ENCODE data around the gene CDKAL1. TPM values are rescaled to one million over a fixed set of nuclear protein-coding genes. Genes with fewer than 3 reads are reported as not detected.

Gene CDKAL1
- total RNA-seq, 2 experiments from 2014 or later, result 20.4 TPM

GRCh38 chr6:20696676-20697075 lies 162.4 kb downstream of the CDKAL1 start:
- intact Hi-C loops (cut with micrococcal nuclease), result no loop called here
- no peak overlapping the region for H3K4me3 Mint-ChIP-seq
- peaks cover 4% of the 10 kb centered on the region for H3K36me3 Mint-ChIP-seq (ENCODE audit: low read depth)
- no peaks in the 10 kb centered on the region for H3K27me3 Mint-ChIP-seq (ENCODE audit: low read depth)
- no peak for DNase-seq
- peaks cover 38% of the 10 kb centered on the region for H3K4me1 Mint-ChIP-seq (ENCODE audit: low read depth)
- H3K9me3 Mint-ChIP-seq, result no peaks in the 10 kb centered on the region
- CTCF ChIA-PET, result interaction anchor here (0.6 kb wide), 1 partner anchor 292 kb away, joined by 3 read pairs; no protein-coding TSS in a partner anchor
- no peak overlapping the region for H3K27ac Mint-ChIP-seq

GRCh38 chr6:20698675-20699074 lies 164.4 kb downstream of the CDKAL1 start:
- H3K4me3 Mint-ChIP-seq, result no peak overlapping the region
- CTCF ChIA-PET, result no interaction called here
- H3K27me3 Mint-ChIP-seq (ENCODE audit: low read depth), result no peaks in the 10 kb centered on the region
- no peaks in the 10 kb centered on the region for H3K9me3 Mint-ChIP-seq
- DNase-seq, result no peak
- peaks cover 39% of the 10 kb centered on the region for H3K4me1 Mint-ChIP-seq (ENCODE audit: low read depth)
- H3K27ac Mint-ChIP-seq, result no peak overlapping the region
- peaks cover 2% of the 10 kb centered on the region for H3K36me3 Mint-ChIP-seq (ENCODE audit: low read depth)
- intact Hi-C loops (cut with micrococcal nuclease), result no loop called here

- Mint-ChIP-seq H3K4me3 (no peak overlapping the region), H3K9me3 (no peaks in the 10 kb centered on the region), H3K27me3 (ENCODE audit: low read depth) (no peaks in the 10 kb centered on the region), H3K4me1 (ENCODE audit: low read depth) (peaks cover 42% of the 10 kb centered on the region), H3K36me3 (ENCODE audit: low read depth) (peaks cover 2% of the 10 kb centered on the region), H3K27ac (no peak overlapping the region)
- intact Hi-C loops (cut with micrococcal nuclease), result no loop called here
- no peak for DNase-seq
- CTCF ChIA-PET, result no interaction called here
These were observed 165.1 kb downstream of the CDKAL1 start for GRCh38 chr6:20699402-20699801.

- Mint-ChIP-seq H3K27ac (no peak overlapping the region), H3K4me3 (no peak overlapping the region), H3K4me1 (ENCODE audit: low read depth) (peaks cover 43% of the 10 kb centered on the region), H3K9me3 (no peaks in the 10 kb centered on the region), H3K36me3 (ENCODE audit: low read depth) (peaks cover 2% of the 10 kb centered on the region), H3K27me3 (ENCODE audit: low read depth) (no peaks in the 10 kb centered on the region)
- CTCF ChIA-PET, result interaction anchor here (0.6 kb wide), 1 partner anchor 898 kb away, joined by 4 read pairs; no protein-coding TSS in a partner anchor
- no peak for DNase-seq
- intact Hi-C loops (cut with micrococcal nuclease), result loop anchor here (10.0 kb wide), 1 partner anchor 894 kb away; the partner anchor contains the start of gene SOX4
These were observed 166.1 kb downstream of the CDKAL1 start for GRCh38 chr6:20700375-20700774.

GRCh38 chr6:20702366-20702765 lies 168.1 kb downstream of the CDKAL1 start:
- intact Hi-C loops (cut with micrococcal nuclease), result loop anchor here (10.0 kb wide), 1 partner anchor 892 kb away; the partner anchor contains the start of gene SOX4
- no peak for DNase-seq
- peaks cover 58% of the 10 kb centered on the region for H3K4me1 Mint-ChIP-seq (ENCODE audit: low read depth)
- H3K27me3 Mint-ChIP-seq (ENCODE audit: low read depth), result no peaks in the 10 kb centered on the region
- H3K4me3 Mint-ChIP-seq, result no peak overlapping the region
- H3K9me3 Mint-ChIP-seq, result no peaks in the 10 kb centered on the region
- H3K36me3 Mint-ChIP-seq (ENCODE audit: low read depth), result no peaks in the 10 kb centered on the region
- CTCF ChIA-PET, result no interaction called here
- H3K27ac Mint-ChIP-seq, result no peak overlapping the region

- DNase-seq, result no peak
- CTCF ChIA-PET, result no interaction called here
- H3K36me3 Mint-ChIP-seq (ENCODE audit: low read depth), result no peaks in the 10 kb centered on the region
- peaks cover 58% of the 10 kb centered on the region for H3K4me1 Mint-ChIP-seq (ENCODE audit: low read depth)
- no peak overlapping the region for H3K4me3 Mint-ChIP-seq
- H3K9me3 Mint-ChIP-seq, result no peaks in the 10 kb centered on the region
- H3K27ac Mint-ChIP-seq, result no peak overlapping the region
- H3K27me3 Mint-ChIP-seq (ENCODE audit: low read depth), result no peaks in the 10 kb centered on the region
- intact Hi-C loops (cut with micrococcal nuclease), result loop anchor here (10.0 kb wide), 1 partner anchor 892 kb away; the partner anchor contains the start of gene SOX4
These were observed 168.8 kb downstream of the CDKAL1 start for GRCh38 chr6:20703049-20703448.

GRCh38 chr6:20704325-20705025 lies 170.2 kb downstream of the CDKAL1 start:
- intact Hi-C loops (cut with micrococcal nuclease), result loop anchor here (5.0 to 10.0 kb wide), 5 partner anchors 122 to 890 kb away; partner anchors contain the start of genes MBOAT1 and SOX4
- Mint-ChIP-seq H3K36me3 (ENCODE audit: low read depth) (no peaks in the 10 kb centered on the region), H3K27me3 (ENCODE audit: low read depth) (no peaks in the 10 kb centered on the region), H3K27ac (no peak overlapping the region), H3K9me3 (no peaks in the 10 kb centered on the region), H3K4me1 (ENCODE audit: low read depth) (peaks cover 61% of the 10 kb centered on the region), H3K4me3 (no peak overlapping the region)
- CTCF ChIA-PET, result no interaction called here
- DNase-seq, result no peak

- Mint-ChIP-seq H3K27me3 (ENCODE audit: low read depth) (no peaks in the 10 kb centered on the region), H3K36me3 (ENCODE audit: low read depth) (no peaks in the 10 kb centered on the region), H3K9me3 (no peaks in the 10 kb centered on the region), H3K4me1 (ENCODE audit: low read depth) (peaks cover 64% of the 10 kb centered on the region), H3K4me3 (no peak overlapping the region), H3K27ac (no peak overlapping the region)
- DNase-seq, result no peak
- CTCF ChIA-PET, result interaction anchor here (0.5 kb wide), 1 partner anchor 1200 kb away, joined by 3 read pairs; no protein-coding TSS in a partner anchor
- intact Hi-C loops (cut with micrococcal nuclease), result loop anchor here (1.0 to 10.0 kb wide), 6 partner anchors 106 to 889 kb away; partner anchors contain the start of genes MBOAT1 and SOX4
These were observed 171.5 kb downstream of the CDKAL1 start for GRCh38 chr6:20705741-20706140.

GRCh38 chr6:20706238-20706938 lies 172.1 kb downstream of the CDKAL1 start:
- Mint-ChIP-seq H3K9me3 (no peaks in the 10 kb centered on the region), H3K27ac (no peak overlapping the region), H3K27me3 (ENCODE audit: low read depth) (no peaks in the 10 kb centered on the region), H3K4me3 (no peak overlapping the region), H3K4me1 (ENCODE audit: low read depth) (peaks cover 66% of the 10 kb centered on the region), H3K36me3 (ENCODE audit: low read depth) (no peaks in the 10 kb centered on the region)
- CTCF ChIA-PET, result no interaction called here
- no peak for DNase-seq
- intact Hi-C loops (cut with micrococcal nuclease), result loop anchor here (1.0 to 10.0 kb wide), 6 partner anchors 107 to 888 kb away; partner anchors contain the start of genes MBOAT1 and SOX4

- Mint-ChIP-seq H3K4me3 (no peak overlapping the region), H3K27ac (no peak overlapping the region)
- CTCF ChIA-PET, result no interaction called here
These were observed 172.8 kb downstream of the CDKAL1 start for GRCh38 chr6:20706939-20707485.

GRCh38 chr6:20707870-20708269 lies 173.6 kb downstream of the CDKAL1 start:
- CTCF ChIA-PET, result no interaction called here
- no peaks in the 10 kb centered on the region for H3K27me3 Mint-ChIP-seq (ENCODE audit: low read depth)
- no peak overlapping the region for H3K27ac Mint-ChIP-seq
- H3K9me3 Mint-ChIP-seq, result no peaks in the 10 kb centered on the region
- no peaks in the 10 kb centered on the region for H3K36me3 Mint-ChIP-seq (ENCODE audit: low read depth)
- intact Hi-C loops (cut with micrococcal nuclease), result loop anchor here (1.0 to 10.0 kb wide), 8 partner anchors 19 to 887 kb away; partner anchors contain the start of genes MBOAT1 and SOX4
- H3K4me3 Mint-ChIP-seq, result no peak overlapping the region
- peaks cover 56% of the 10 kb centered on the region for H3K4me1 Mint-ChIP-seq (ENCODE audit: low read depth)
- no peak for DNase-seq

More at GRCh38 chr6:20706939-20707485, 172.8 kb downstream of the CDKAL1 start:
- intact Hi-C loops (cut with micrococcal nuclease), result loop anchor here (1.0 to 10.0 kb wide), 6 partner anchors 108 to 888 kb away; partner anchors contain the start of genes MBOAT1 and SOX4
- Mint-ChIP-seq H3K9me3 (no peaks in the 10 kb centered on the region), H3K36me3 (ENCODE audit: low read depth) (no peaks in the 10 kb centered on the region), H3K4me1 (ENCODE audit: low read depth) (peaks cover 63% of the 10 kb centered on the region), H3K27me3 (ENCODE audit: low read depth) (no peaks in the 10 kb centered on the region)
- DNase-seq, result no peak
